Smooth muscle cell of the brain vasculature (primary cell): ENCODE results near the gene CYB5RL.
"Not testable (repeated sequence)": the region's sequence is repeated elsewhere in the genome, so short reads cannot be mapped to it uniquely, and the experiment has no call there.

Experiments used
- DNase-seq: peaks from one replicate; pipeline ENCODE4 v3.0.0-alpha.2; 2012; ENCODE audit warnings: low read depth, low spot score

CYB5RL gene

GRCh38 chr1:54186056-54186455 is 13.8 kb downstream of the CYB5RL start:
- DNase-seq = no peak

- no peak for DNase-seq
These were observed 19.0 kb downstream of the CYB5RL start for GRCh38 chr1:54180701-54181360.

- no peak for DNase-seq
These were observed 21.3 kb downstream of the CYB5RL start for GRCh38 chr1:54178296-54179070.

- no peak for DNase-seq
These were observed 22.1 kb downstream of the CYB5RL start for GRCh38 chr1:54177726-54178125.

- DNase-seq = no peak
These were observed 23.1 kb downstream of the CYB5RL start for GRCh38 chr1:54176621-54177327.

GRCh38 chr1:54174106-54174505 is 25.7 kb downstream of the CYB5RL start:
- no peak for DNase-seq

GRCh38 chr1:54173681-54174080 is 26.1 kb downstream of the CYB5RL start:
- DNase-seq = no peak

GRCh38 chr1:54172614-54173599 is 26.9 kb downstream of the CYB5RL start:
- DNase-seq = no peak

- DNase-seq = no peak
These were observed 28.2 kb downstream of the CYB5RL start for GRCh38 chr1:54171606-54172005.

GRCh38 chr1:54171016-54171415 is 28.8 kb downstream of the CYB5RL start:
- DNase-seq = no peak

GRCh38 chr1:54169068-54169467 is 30.8 kb downstream of the CYB5RL start:
- DNase-seq = no peak

- no peak for DNase-seq
These were observed 31.4 kb downstream of the CYB5RL start for GRCh38 chr1:54168206-54168965.

GRCh38 chr1:54167422-54168139 is 32.2 kb downstream of the CYB5RL start:
- no peak for DNase-seq

- not testable (repeated sequence) for DNase-seq
These were observed 33.5 kb downstream of the CYB5RL start for GRCh38 chr1:54166357-54166756.

- DNase-seq = no peak
These were observed 34.7 kb downstream of the CYB5RL start for GRCh38 chr1:54165146-54165545.

GRCh38 chr1:54163573-54163972 is 36.3 kb downstream of the CYB5RL start:
- DNase-seq = no peak

- DNase-seq = no peak
These were observed 36.8 kb downstream of the CYB5RL start for GRCh38 chr1:54163051-54163450.

GRCh38 chr1:54161495-54162168 is 38.2 kb downstream of the CYB5RL start:
- DNase-seq = no peak

GRCh38 chr1:54160351-54160750 is 39.5 kb downstream of the CYB5RL start:
- no peak for DNase-seq
